Measurements from ENCODE around the gene BBS9. TPM values are rescaled to one million over a fixed set of nuclear protein-coding genes. Genes with fewer than 3 reads are reported as not detected.

Gene BBS9
- total and polyA plus RNA-seq, 2 experiments from 2014 or later: 27.2 to 66.1 TPM

- Mint-ChIP-seq H3K9me3 (no peaks in the 10 kb centered on the region; the same call in 2 of the 3 replicates), H3K4me3 (no peak overlapping the region), H3K27me3 (ENCODE audit: insufficient read depth, low read depth, poor library complexity) (no peaks in the 10 kb centered on the region), H3K36me3 (ENCODE audit: low read depth) (no peaks in the 10 kb centered on the region; the same call in 2 of the 3 replicates), H3K4me1 (no peaks in the 10 kb centered on the region), H3K27ac (no peak overlapping the region)
- TF ChIP-seq EZH2phosphoT487 (IDR thresholded peaks at IDR 0.05; ENCODE audit: unreplicated experiment) (no peak), EZH2 (IDR thresholded peaks at IDR 0.05; ENCODE audit: low read depth, unreplicated experiment) (no peak), POLR2AphosphoS5 (IDR thresholded peaks at IDR 0.05; ENCODE audit: low read depth) (no peak), JUNB (IDR thresholded peaks at IDR 0.05; ENCODE audit: unreplicated experiment) (no peak), CTCF (conservative IDR thresholded peaks at IDR 0.05; ENCODE audit: low read depth in 2 of 2) (no peak), STAT1 (IDR thresholded peaks at IDR 0.05; ENCODE audit: unreplicated experiment) (no peak), ZNF462 (CRISPR knock-in tag; IDR thresholded peaks at IDR 0.05) (no peak), REST (IDR thresholded peaks at IDR 0.05; ENCODE audit: unreplicated experiment) (no peak), ZNF331 (CRISPR knock-in tag; IDR thresholded peaks at IDR 0.05; ENCODE audit: low read depth) (no peak)
- no peaks in the 10 kb centered on the region for H3K4me1 ChIP-seq (ENCODE audit: insufficient read depth)
- H2AFZ ChIP-seq: no peak overlapping the region
- DNase-seq (ENCODE audit: low spot score) (no peak), ATAC-seq (no peak)
- H3K4me3 ChIP-seq: no peak overlapping the region
- H3K4me2 ChIP-seq: no peak overlapping the region
- H3K79me2 ChIP-seq (replicated peaks; ENCODE audit: insufficient read depth): no peaks in the 10 kb centered on the region
- H3K27ac ChIP-seq (ENCODE audit: low read depth): no peak overlapping the region
- H4K20me1 ChIP-seq (replicated peaks; ENCODE audit: insufficient read depth): no peaks in the 10 kb centered on the region
- no peaks in the 10 kb centered on the region for H3K27me3 ChIP-seq (ENCODE audit: insufficient read depth)
- H3K36me3 ChIP-seq (ENCODE audit: insufficient read depth): no peaks in the 10 kb centered on the region
- H3K9me2 ChIP-seq (ENCODE audit: insufficient read depth): no peaks in the 10 kb centered on the region
- H3F3A ChIP-seq (replicated peaks; ENCODE audit: low read depth): no peaks in the 10 kb centered on the region
Observed at GRCh38 chr7:33616752-33617151, 487.4 kb downstream of the BBS9 start.

Measured in GM23338 (cell line).